SW480 (cell line): Measurements from ENCODE around the gene NME3.

ENCODE experiments used
- DNase-seq: peaks from one replicate; pipeline ENCODE4 v3.0.0-alpha.2; 2016; ENCODE audit warnings: low spot score

The NME3 gene

GRCh38 chr16:1780677-1781072 lies 9.3 kb upstream of the NME3 start:
- DNase-seq: no peak

- DNase-seq: no peak
These were observed 8.7 kb upstream of the NME3 start for GRCh38 chr16:1779741-1780676.

GRCh38 chr16:1779234-1779701 lies 7.9 kb upstream of the NME3 start:
- DNase-seq: no peak

- DNase-seq: no peak
These were observed 7.1 kb upstream of the NME3 start for GRCh38 chr16:1778200-1779179.

- DNase-seq: no peak
These were observed 6.2 kb upstream of the NME3 start for GRCh38 chr16:1777375-1778199.

- no peak for DNase-seq
These were observed 5.6 kb upstream of the NME3 start for GRCh38 chr16:1776991-1777374.

DNA sequence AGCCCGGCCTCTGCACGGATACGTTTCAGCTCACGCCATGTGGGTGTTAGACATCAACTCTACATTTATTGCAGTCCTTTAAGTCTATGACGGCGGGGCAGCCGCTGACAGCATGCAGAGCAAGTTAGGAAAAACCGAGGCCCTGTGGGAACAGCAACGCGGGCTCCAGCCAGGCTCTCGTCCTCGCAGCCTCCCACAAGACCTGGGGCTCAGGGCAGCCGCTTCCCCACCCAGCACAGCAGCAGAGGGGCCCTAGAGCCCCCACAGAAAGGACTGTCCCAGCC lies 5.3 kb upstream of the NME3 start:
- no peak for DNase-seq

- DNase-seq: no peak
These were observed 4.7 kb upstream of the NME3 start for GRCh38 chr16:1775846-1776671.

GRCh38 chr16:1775006-1775845 lies 3.9 kb upstream of the NME3 start:
- no peak for DNase-seq

DNA sequence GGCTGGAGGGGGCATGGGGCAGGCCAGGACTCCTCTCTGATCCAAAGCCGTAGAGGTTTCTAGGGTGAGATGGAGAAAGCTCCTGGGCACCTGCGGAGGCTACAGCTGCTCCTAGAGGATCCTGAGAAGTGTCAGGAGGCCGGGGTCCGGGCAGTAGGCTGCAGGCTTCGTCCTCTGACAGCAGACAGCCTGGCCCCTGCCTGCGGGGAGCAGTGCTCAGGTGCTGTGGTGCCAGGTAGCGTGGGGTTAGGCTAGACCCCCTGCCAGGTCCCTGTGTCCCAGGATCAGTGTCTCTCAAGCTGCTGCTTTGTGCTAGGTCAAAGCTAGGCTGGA lies 3.1 kb upstream of the NME3 start:
- DNase-seq: no peak

DNA sequence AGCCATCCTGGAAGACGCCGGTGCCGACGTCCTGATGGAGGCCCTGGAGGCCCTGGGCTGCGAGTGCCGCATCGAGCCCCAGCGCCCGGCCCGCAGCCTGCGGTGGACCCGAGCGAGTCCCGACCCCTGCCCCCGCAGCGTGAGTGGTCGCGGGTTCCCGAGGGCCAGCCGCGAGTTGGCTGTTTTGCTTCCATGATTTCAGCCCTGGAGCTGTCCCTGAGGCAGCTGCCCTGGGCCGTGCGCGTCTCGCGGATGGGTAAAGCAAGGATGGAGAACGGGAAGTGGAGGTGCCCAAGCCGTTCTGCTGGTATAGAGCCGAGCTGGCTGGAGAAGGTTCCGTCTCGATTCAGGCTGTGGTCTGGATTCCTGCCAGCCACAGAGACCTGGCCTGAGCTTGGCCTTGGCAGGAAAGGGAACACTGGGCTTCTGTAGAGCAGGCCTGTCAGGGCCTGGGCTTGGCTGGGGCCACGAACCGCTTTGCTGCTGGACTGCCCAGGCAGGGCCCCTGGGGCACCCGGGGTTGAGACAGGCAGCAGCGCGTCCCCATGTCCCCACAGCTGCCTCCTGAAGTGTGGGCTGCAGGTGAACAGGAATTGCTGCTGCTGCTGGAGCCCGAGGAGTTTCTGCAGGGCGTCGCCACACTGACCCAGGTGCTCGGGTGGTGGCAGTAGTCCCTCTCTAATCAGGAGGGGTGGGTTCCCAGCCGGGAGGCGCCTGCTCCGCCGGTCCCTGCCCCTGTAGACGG lies 2.5 kb upstream of the NME3 start:
- no peak for DNase-seq

GRCh38 chr16:1772908-1773702 lies 1.8 kb upstream of the NME3 start, which contains the start of gene MRPS34:
TSS of gene MRPS34 (minus strand) at chr16:1773134. CDS start at chr16:1773119, 15 bp downstream.
- DNase-seq: peak; percentile 80

- peak; percentile 33 for DNase-seq
These were observed 1.1 kb upstream of the NME3 start, which contains the start of gene EME2 for GRCh38 chr16:1772362-1772907. TSS of gene EME2 (plus strand) at chr16:1772810. CDS start at chr16:1773228, 418 bp downstream.

DNA sequence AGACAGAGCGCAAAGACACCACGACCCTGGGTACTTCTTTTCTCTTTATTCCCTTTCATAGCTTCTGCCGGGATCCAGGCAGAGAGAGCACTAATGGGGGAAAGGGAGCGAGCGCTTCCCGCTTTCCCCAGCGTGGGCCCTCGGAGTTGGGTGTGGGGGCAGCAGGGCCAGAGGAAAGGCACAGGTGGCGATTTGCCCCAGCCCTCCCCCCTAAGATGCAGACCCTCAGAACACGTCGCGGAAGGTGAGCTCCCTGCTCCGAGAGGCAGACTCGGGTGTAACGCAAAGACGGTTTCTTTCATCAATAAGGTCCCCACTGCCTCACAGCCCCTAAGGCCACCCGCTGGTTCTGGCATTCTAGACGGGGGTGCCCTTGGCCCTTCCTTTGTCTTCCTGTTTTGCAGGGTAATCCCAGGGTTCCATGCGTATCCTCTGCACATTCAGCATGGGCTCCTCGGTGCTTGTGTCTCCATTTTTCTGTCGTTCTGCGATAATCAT lies 570 bp upstream of the NME3 start:
- peak; percentile 44 for DNase-seq

- peak; percentile 52 for DNase-seq
These were observed 785 bp downstream of the NME3 start for GRCh38 chr16:1770328-1771187.

DNA sequence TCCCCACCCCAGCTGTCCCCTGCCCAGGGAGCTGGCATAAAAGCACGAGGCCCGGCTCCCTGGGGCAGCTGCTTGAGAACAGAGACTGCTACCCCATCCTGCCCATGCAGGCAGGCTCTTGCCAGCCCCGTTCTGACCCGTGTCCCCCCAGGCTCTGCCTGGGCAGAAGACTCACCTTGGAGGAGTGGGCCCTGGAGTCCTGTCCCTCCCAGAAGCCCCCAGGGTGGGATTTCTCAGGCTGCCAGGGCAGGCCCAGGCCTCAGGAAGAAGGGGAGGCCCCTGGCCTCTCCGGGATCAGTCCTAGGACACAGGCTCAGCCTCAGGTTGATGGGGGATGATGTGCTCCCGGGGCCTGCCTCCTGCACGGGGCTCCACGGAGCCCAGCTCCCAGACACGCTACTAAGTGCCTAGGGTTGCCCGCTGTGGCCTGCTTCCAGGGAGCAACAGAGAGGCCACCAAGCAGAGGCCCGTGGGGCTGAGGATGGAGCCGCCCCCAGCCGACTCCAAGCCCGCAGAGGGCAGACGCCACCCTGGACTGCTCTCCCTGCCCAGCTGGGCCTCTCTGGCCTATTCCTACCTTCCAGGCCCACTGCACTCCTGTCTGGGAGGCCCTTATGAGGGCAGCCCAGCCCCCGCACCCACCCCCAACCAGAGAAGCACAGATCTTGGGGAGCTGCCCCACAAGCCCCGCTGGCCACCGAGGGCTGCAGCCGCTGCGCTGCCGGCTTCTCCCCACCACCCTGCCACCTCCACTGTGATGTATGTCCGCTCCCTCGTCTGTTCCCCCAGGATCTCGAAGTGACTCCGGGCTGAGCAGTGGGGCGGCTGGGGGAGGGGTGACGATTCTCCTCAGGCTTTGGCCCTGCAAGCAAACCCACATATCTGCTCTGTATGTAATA lies 1.7 kb downstream of the NME3 start:
- no peak for DNase-seq
